Keratinocyte (primary cell): ENCODE results near the gene CARMIL1.

Experiments used
- EZH2 ChIP-seq: IDR thresholded peaks from one replicate; pipeline ENCODE4 v1.6.1; 2012; ENCODE audit warnings: inconsistent platforms, mild to moderate bottlenecking, low read length, moderate library complexity
- TF ChIP-seq, protein P1 (sequence below), 3 experiments: IDR thresholded peaks in 1 of 3; conservative IDR thresholded peaks in 1 of 3; optimal IDR thresholded peaks in 1 of 3; 2 replicates in 2 of 3; 3 replicates in 1 of 3; pipeline versions ENCODE3 to v1.5.1; 2011; ENCODE audit warnings: low read length in 3 of 3, mild to moderate bottlenecking in 3 of 3, moderate library complexity in 2 of 3, control low read depth in 1 of 3, inconsistent platforms in 1 of 3; ENCODE audit not compliant: insufficient read depth in 2 of 3; ENCODE audit errors: extremely low read depth in 1 of 3

DNA sequence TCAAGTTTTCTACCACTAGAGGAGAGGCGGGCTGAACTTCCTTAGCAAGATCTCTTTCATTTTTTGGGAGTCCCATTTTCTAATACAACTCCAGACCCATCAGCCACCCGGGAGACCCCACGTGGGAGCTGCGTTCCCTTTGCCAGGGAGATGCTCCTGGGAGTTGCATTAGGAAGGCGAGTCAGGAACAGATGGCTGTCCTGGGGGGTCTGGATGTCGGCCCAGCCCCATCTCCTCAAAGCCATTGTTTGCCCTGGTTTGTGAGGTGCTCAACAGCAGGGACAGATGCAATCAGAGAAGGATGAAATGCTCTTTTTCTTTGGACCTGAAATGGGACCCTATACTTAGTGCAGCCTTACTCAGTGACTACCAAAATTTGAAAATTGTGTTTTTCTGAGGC is 39.4 kb downstream of the CARMIL1 start:
- TF ChIP-seq, protein P1, sequence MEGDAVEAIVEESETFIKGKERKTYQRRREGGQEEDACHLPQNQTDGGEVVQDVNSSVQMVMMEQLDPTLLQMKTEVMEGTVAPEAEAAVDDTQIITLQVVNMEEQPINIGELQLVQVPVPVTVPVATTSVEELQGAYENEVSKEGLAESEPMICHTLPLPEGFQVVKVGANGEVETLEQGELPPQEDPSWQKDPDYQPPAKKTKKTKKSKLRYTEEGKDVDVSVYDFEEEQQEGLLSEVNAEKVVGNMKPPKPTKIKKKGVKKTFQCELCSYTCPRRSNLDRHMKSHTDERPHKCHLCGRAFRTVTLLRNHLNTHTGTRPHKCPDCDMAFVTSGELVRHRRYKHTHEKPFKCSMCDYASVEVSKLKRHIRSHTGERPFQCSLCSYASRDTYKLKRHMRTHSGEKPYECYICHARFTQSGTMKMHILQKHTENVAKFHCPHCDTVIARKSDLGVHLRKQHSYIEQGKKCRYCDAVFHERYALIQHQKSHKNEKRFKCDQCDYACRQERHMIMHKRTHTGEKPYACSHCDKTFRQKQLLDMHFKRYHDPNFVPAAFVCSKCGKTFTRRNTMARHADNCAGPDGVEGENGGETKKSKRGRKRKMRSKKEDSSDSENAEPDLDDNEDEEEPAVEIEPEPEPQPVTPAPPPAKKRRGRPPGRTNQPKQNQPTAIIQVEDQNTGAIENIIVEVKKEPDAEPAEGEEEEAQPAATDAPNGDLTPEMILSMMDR (optimal IDR thresholded peaks at IDR 0.05 in 1 of 3, IDR thresholded peaks at IDR 0.05 in 1 of 3, conservative IDR thresholded peaks at IDR 0.05 in 1 of 3; ENCODE audit: extremely low read depth in 1 of 3, insufficient read depth in 2 of 3, low read length in 3 of 3), result no peak
- TF ChIP-seq EZH2, result no peak
